K562 (cell line): ENCODE measurements around the gene CERCAM. TPM values are rescaled to one million over a fixed set of nuclear protein-coding genes. Genes with fewer than 3 reads are reported as not detected.

Experiments
- ARNT ChIP-seq, 2 experiments: fragments of 450-650 bp; IDR thresholded peaks; 2 replicates each; pipeline ENCODE4 v1.6.1; 2016; ENCODE audit warnings: mild to moderate bottlenecking in 1 of 2
- CCAR2 ChIP-seq: fragments of 200-400 bp; formaldehyde crosslinking; IDR thresholded peaks from 2 replicates; pipeline ENCODE4 v1.6.1; 2017; ENCODE audit warnings: mild to moderate bottlenecking, low read depth, low read length
- JUND ChIP-seq, 2 experiments: IDR thresholded peaks; 2 replicates in 1 of 2; 3 replicates in 1 of 2; pipeline ENCODE4 v1.6.1; 2011; ENCODE audit warnings: borderline replicate concordance in 2 of 2, low read depth in 2 of 2, low read length in 2 of 2, improper control_type of control experiment in 1 of 2, missing biosample characterization in 1 of 2, missing genetic modification characterization in 1 of 2, missing genetic modification reagents in 1 of 2
- KLF16 ChIP-seq: IDR thresholded peaks from 2 replicates; pipeline ENCODE4 v1.6.1; 2016; ENCODE audit warnings: antibody characterized with exemption
- MECOM ChIP-seq: fragments of 250-450 bp; sonication (Bioruptor Pico); IDR thresholded peaks from 2 replicates; pipeline ENCODE4 v1.8.0; 2022; ENCODE audit warnings: inconsistent platforms
- MIER1 ChIP-seq: fragments of 450-650 bp; IDR thresholded peaks from 2 replicates; pipeline ENCODE4 v1.6.1; 2016; ENCODE audit warnings: antibody characterized with exemption, mild to moderate bottlenecking, low read depth
- NCOA2 ChIP-seq, 2 experiments: fragments of 450-650 bp; IDR thresholded peaks; 2 replicates each; pipeline ENCODE4 v1.6.1; 2018; ENCODE audit warnings: mild to moderate bottlenecking in 2 of 2, moderate library complexity in 1 of 2; ENCODE audit not compliant: partially characterized antibody in 2 of 2
- NFRKB ChIP-seq: fragments of 450-650 bp; IDR thresholded peaks from 2 replicates; pipeline ENCODE4 v1.6.1; 2016; ENCODE audit warnings: low read depth
- POLR2AphosphoS5 ChIP-seq: IDR thresholded peaks from 2 replicates; pipeline ENCODE4 v1.6.1; 2011; ENCODE audit warnings: mild to moderate bottlenecking, low read depth, low read length, moderate library complexity; ENCODE audit not compliant: control insufficient read depth, insufficient read depth
- RBM39 ChIP-seq: fragments of 200-400 bp; formaldehyde crosslinking; optimal IDR thresholded peaks from 2 replicates; pipeline ENCODE3; 2018; ENCODE audit warnings: low read depth, low read length
- SIN3B ChIP-seq: fragments of 450-650 bp; IDR thresholded peaks from 2 replicates; pipeline ENCODE4 v1.6.1; 2017; ENCODE audit warnings: low read depth, mild to moderate bottlenecking, moderate library complexity
- YY1 ChIP-seq, 3 experiments: IDR thresholded peaks; 2 replicates each; pipeline ENCODE4 v1.6.1; 2011; ENCODE audit warnings: low read length in 2 of 3, mild to moderate bottlenecking in 2 of 3, moderate library complexity in 2 of 3, borderline replicate concordance in 1 of 3, control low read depth in 1 of 3, low read depth in 1 of 3; ENCODE audit not compliant: insufficient read depth in 3 of 3, insufficient replicate concordance in 2 of 3, control insufficient read depth in 1 of 3, insufficient read length in 1 of 3; ENCODE audit errors: extremely low read depth in 1 of 3
- ZC3H8 ChIP-seq: fragments of 450-650 bp; IDR thresholded peaks from 2 replicates; pipeline ENCODE4 v1.6.1; 2017
- ZNF436 ChIP-seq: fragments of 250-450, 450-650 bp; sonication (Bioruptor Pico); formaldehyde crosslinking; IDR thresholded peaks from 2 replicates; pipeline ENCODE4 v1.7.0; 2020; ENCODE audit warnings: mild to moderate bottlenecking
- ZNF592 ChIP-seq: fragments of 450-650 bp; IDR thresholded peaks from 2 replicates; pipeline ENCODE4 v1.6.1; 2017; ENCODE audit warnings: antibody characterized with exemption, mild to moderate bottlenecking
- polyA plus RNA-seq, 8 experiments: library from polyadenylated mRNA; depleted of rRNA in 4 of 8; stranded (reverse) in 5 of 8; unstranded in 3 of 8; fragments of >200 nt; fragmentation: Nextera tagmentation in 2 of 8; fragmentation: Illumina TruSeq in 1 of 8; extraction: Ambion mirVana in 2 of 8; extraction: Trizol in 1 of 8; gene quantifications; 2 replicates each; pipeline versions ENCODE4 v1.2.1 to v1.2.3, GENCODE V29; 2011 to 2014; ENCODE audit warnings: inconsistent platforms in 1 of 8, missing spikeins in 1 of 8
- total RNA-seq, 7 experiments: library from RNA; depleted of rRNA in 6 of 7; stranded (reverse); fragments of >200 nt in 6 of 7; fragmentation: Illumina TruSeq in 2 of 7; extraction: Trizol in 2 of 7; gene quantifications; 2 replicates each; pipeline versions ENCODE4 v1.2.1 to v1.2.3, GENCODE V29; 2011 to 2021; ENCODE audit warnings: low replicate concordance in 1 of 7
- TF ChIP-seq, protein P1 (sequence below): sonication (generic); formaldehyde crosslinking; IDR thresholded peaks from 2 replicates; pipeline ENCODE4 v1.8.0; 2023; ENCODE audit warnings: mild to moderate bottlenecking, missing genetic modification reagents
- TF ChIP-seq, protein P2 (sequence below): fragments of 200-800 bp; sonication (Bioruptor generic); IDR thresholded peaks from 2 replicates; pipeline ENCODE4 v1.6.1; 2017; ENCODE audit warnings: missing genetic modification characterization, missing compliant biosample characterization

CERCAM gene
- total and polyA plus RNA-seq, 9 of the 15 experiments (the other 6 are each of a cell fraction or from before 2014, with no cell fraction given), result 0.75 to 24.0 (median 18.0) TPM

- TF ChIP-seq, protein P1, sequence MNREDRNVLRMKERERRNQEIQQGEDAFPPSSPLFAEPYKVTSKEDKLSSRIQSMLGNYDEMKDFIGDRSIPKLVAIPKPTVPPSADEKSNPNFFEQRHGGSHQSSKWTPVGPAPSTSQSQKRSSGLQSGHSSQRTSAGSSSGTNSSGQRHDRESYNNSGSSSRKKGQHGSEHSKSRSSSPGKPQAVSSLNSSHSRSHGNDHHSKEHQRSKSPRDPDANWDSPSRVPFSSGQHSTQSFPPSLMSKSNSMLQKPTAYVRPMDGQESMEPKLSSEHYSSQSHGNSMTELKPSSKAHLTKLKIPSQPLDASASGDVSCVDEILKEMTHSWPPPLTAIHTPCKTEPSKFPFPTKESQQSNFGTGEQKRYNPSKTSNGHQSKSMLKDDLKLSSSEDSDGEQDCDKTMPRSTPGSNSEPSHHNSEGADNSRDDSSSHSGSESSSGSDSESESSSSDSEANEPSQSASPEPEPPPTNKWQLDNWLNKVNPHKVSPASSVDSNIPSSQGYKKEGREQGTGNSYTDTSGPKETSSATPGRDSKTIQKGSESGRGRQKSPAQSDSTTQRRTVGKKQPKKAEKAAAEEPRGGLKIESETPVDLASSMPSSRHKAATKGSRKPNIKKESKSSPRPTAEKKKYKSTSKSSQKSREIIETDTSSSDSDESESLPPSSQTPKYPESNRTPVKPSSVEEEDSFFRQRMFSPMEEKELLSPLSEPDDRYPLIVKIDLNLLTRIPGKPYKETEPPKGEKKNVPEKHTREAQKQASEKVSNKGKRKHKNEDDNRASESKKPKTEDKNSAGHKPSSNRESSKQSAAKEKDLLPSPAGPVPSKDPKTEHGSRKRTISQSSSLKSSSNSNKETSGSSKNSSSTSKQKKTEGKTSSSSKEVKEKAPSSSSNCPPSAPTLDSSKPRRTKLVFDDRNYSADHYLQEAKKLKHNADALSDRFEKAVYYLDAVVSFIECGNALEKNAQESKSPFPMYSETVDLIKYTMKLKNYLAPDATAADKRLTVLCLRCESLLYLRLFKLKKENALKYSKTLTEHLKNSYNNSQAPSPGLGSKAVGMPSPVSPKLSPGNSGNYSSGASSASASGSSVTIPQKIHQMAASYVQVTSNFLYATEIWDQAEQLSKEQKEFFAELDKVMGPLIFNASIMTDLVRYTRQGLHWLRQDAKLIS, result no peak
- no peak for TF ChIP-seq NFRKB
- TF ChIP-seq ARNT (IDR thresholded peaks at IDR 0.05), result no peak
- TF ChIP-seq POLR2AphosphoS5, result no peak
- TF ChIP-seq, protein P2, sequence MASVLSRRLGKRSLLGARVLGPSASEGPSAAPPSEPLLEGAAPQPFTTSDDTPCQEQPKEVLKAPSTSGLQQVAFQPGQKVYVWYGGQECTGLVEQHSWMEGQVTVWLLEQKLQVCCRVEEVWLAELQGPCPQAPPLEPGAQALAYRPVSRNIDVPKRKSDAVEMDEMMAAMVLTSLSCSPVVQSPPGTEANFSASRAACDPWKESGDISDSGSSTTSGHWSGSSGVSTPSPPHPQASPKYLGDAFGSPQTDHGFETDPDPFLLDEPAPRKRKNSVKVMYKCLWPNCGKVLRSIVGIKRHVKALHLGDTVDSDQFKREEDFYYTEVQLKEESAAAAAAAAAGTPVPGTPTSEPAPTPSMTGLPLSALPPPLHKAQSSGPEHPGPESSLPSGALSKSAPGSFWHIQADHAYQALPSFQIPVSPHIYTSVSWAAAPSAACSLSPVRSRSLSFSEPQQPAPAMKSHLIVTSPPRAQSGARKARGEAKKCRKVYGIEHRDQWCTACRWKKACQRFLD (CRISPR knock-in tag), result no peak
- TF ChIP-seq NCOA2 (IDR thresholded peaks at IDR 0.05; ENCODE audit: partially characterized antibody in 2 of 2), result no peak
- peak; percentile 53 for TF ChIP-seq KLF16
- TF ChIP-seq SIN3B, result no peak
- peak; percentile 39; the same call in 1 of the 2 replicates for TF ChIP-seq JUND (IDR thresholded peaks at IDR 0.05; ENCODE audit: borderline replicate concordance, low read depth, low read length)
- TF ChIP-seq JUND (tag; IDR thresholded peaks at IDR 0.05; ENCODE audit: borderline replicate concordance, low read depth, low read length), result no peak; the same call in 2 of the 3 replicates
- no peak for TF ChIP-seq RBM39
- TF ChIP-seq MECOM, result no peak
- no peak for TF ChIP-seq MIER1
- TF ChIP-seq YY1 (IDR thresholded peaks at IDR 0.05; ENCODE audit: borderline replicate concordance in 1 of 3, control insufficient read depth in 1 of 3, extremely low read depth in 1 of 3, insufficient read depth in 3 of 3, insufficient read length in 1 of 3, insufficient replicate concordance in 2 of 3, low read depth in 1 of 3, low read length in 2 of 3), result peak in 1 of 3 experiments; percentile 35
- TF ChIP-seq ZNF436 (CRISPR knock-in tag), result no peak
- TF ChIP-seq ZNF592, result no peak
- no peak for TF ChIP-seq CCAR2
- no peak for TF ChIP-seq ZC3H8
These were observed 17.9 kb downstream of the CERCAM start (continued) for GRCh38 chr9:128438343-128439109.
